Panc1 (cell line): ENCODE data around the gene TTLL10. TPM values are rescaled to one million over a fixed set of nuclear protein-coding genes. Genes with fewer than 3 reads are reported as not detected.

ENCODE experiments used
- ATAC-seq: fragments of 200-7000 bp; cut with Tn5 transposase; 2 replicates; pipeline ENCODE4 v1.9.1; 2020; ENCODE audit warnings: mild to moderate bottlenecking, moderate library complexity
- BruUV-seq: library from RNA; stranded (reverse); fragments of 400-500 nt; replicated peaks from 2 replicates; lab custom pipeline; 2021; lab: Mats Ljungman, UMichigan
- CTCF ChIA-PET: fragments of 300-600 bp; sonication (Branson Sonifier 250); formaldehyde crosslinking; loops from one replicate; lab custom pipeline; 2022; ENCODE audit warnings: antibody characterized with exemption; lab: Charles Lee
- POLR2A ChIA-PET: fragments of 300-600 bp; sonication (Branson Sonifier 250); formaldehyde crosslinking; loops from one replicate; lab custom pipeline; 2022; ENCODE audit warnings: antibody characterized with exemption; lab: Charles Lee
- DNase-seq: peaks from one replicate; pipeline ENCODE4 v3.0.0-alpha.2; 2010; ENCODE audit warnings: low read depth, low spot score
- H3K27ac ChIP-seq: 2 replicates; pipeline ENCODE4 v1.5.1; 2011; ENCODE audit warnings: mild to moderate bottlenecking, low read length, inconsistent platforms
- H3K27me3 ChIP-seq: fragments of 200-500 bp; sonication (Bioruptor generic); 2 replicates; pipeline ENCODE4 v1.6.0; 2014; ENCODE audit warnings: low read length, inconsistent platforms; ENCODE audit not compliant: control insufficient read depth, insufficient read depth
- H3K36me3 ChIP-seq: fragments of 200-500 bp; sonication (Bioruptor generic); 2 replicates; pipeline ENCODE4 v1.5.1; 2014; ENCODE audit warnings: inconsistent platforms, mild to moderate bottlenecking, low read length, moderate library complexity; ENCODE audit not compliant: control insufficient read depth, insufficient read depth
- H3K4me1 ChIP-seq: 2 replicates; pipeline ENCODE4 v1.5.1; 2011; ENCODE audit warnings: inconsistent platforms, mild to moderate bottlenecking, low read length, moderate library complexity; ENCODE audit not compliant: control insufficient read depth, insufficient read depth
- H3K4me3 ChIP-seq, 2 experiments: 2 replicates each; pipeline ENCODE4 v1.5.1; 2011 to 2012; ENCODE audit warnings: low read depth in 2 of 2, low read length in 2 of 2, mild to moderate bottlenecking in 2 of 2, inconsistent platforms in 1 of 2, moderate library complexity in 1 of 2
- H3K9me3 ChIP-seq: fragments of 200-500 bp; sonication (Bioruptor generic); 2 replicates; pipeline ENCODE4 v1.5.1; 2014; ENCODE audit warnings: low read depth, mild to moderate bottlenecking, inconsistent platforms, low read length, moderate library complexity; ENCODE audit not compliant: control insufficient read depth, insufficient read depth
- POLR2AphosphoS5 ChIP-seq: IDR thresholded peaks from 2 replicates; pipeline ENCODE4 v1.6.1; 2012; ENCODE audit warnings: mild to moderate bottlenecking, low read depth, low read length, moderate library complexity
- SIN3A ChIP-seq: IDR thresholded peaks from 2 replicates; pipeline ENCODE4 v1.6.1; 2012; ENCODE audit warnings: low read depth, mild to moderate bottlenecking, low read length, moderate library complexity, borderline replicate concordance; ENCODE audit not compliant: insufficient read depth
- TCF7L2 ChIP-seq: IDR thresholded peaks from 2 replicates; pipeline ENCODE4 v1.6.1; 2011; ENCODE audit warnings: mild to moderate bottlenecking, low read depth, low read length, inconsistent platforms
- in situ Hi-C: cut with HindIII; loops from 2 replicates; pipeline ENCODE4 v1.10.0; 2016; ENCODE audit warnings: low sequenced_read_pairs, low pct_unique_long_range_greater_than_20kb
- intact Hi-C: fragments of 100-400 bp; cut with micrococcal nuclease; formaldehyde crosslinking; loops from one replicate; pipeline ENCODE4 v1.10.0; 2022; ENCODE audit not compliant: unreplicated experiment
- total RNA-seq: library from RNA; stranded (reverse); gene quantifications from one replicate; pipeline ENCODE4 v1.2.1, GENCODE V29; 2021; ENCODE audit not compliant: unreplicated experiment
- TF ChIP-seq, protein P1 (sequence below): fragments of 450-650 bp; IDR thresholded peaks from 2 replicates; pipeline ENCODE4 v1.5.1; 2017; ENCODE audit warnings: mild to moderate bottlenecking
- TF ChIP-seq, protein P2 (sequence below), 2 experiments: IDR thresholded peaks; 2 replicates each; pipeline ENCODE4 v1.6.1; 2011 to 2012; ENCODE audit warnings: low read depth in 2 of 2, control low read depth in 1 of 2, low read length in 1 of 2, mild to moderate bottlenecking in 1 of 2, moderate library complexity in 1 of 2; ENCODE audit not compliant: insufficient read depth in 1 of 2

TTLL10 gene
- total RNA-seq, 1 experiment from 2014 or later: not detected

DNA sequence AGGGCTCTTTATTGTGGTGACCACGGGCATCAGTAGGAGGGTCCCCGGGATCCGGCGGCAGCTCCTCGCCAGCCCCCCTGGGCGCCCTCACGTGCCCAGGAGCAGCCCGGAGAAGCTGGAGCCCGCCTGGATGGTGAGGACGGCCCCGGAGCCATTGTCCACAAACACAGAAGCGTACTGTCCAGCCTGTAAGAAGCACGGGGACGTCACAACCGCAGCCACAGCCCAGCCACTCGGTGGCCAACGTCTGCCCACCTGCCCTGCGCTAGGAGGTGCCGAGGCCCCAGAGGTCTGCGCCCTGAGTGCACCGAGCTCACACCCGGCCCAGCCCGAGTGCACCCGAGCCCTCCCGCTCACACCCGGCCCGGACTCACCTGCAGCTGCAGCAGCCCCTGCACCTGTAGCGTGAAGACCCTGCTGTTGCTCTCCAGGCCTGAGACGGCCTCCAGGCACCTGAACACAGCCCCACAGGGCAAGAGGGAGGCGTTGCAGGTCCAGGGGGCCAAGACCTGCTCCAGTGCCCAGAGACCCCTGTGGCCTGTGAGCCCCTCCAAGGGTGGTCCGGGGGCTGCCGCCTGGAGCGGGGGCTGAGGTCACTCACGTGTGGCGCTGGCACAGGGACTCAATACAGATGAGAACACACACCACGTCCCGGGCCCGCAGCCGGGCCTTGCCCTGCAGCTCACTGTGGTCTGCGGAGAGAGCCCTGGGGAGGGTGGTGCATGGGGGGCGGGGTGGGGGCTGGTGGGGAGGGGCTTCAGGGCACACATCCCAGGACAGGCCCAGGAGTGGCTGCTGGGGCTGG lies 69.0 kb downstream of the TTLL10 start:
- Histone ChIP-seq H3K4me1 (peaks cover 70% of the 10 kb centered on the region), H3K4me3 (no peak overlapping the region), H3K27me3 (no peaks in the 10 kb centered on the region), H3K27ac (no peak overlapping the region), H3K36me3 (no peaks in the 10 kb centered on the region), H3K9me3 (no peaks in the 10 kb centered on the region)
- intact Hi-C loops: no loop called here
- BruUV-seq: no TSS peak
- ChIA-PET POLR2A (no interaction called here), CTCF (no interaction called here)
- in situ Hi-C loops: no loop called here
- no peak for DNase-seq
- ATAC-seq: no peak
- TF ChIP-seq, protein P1, sequence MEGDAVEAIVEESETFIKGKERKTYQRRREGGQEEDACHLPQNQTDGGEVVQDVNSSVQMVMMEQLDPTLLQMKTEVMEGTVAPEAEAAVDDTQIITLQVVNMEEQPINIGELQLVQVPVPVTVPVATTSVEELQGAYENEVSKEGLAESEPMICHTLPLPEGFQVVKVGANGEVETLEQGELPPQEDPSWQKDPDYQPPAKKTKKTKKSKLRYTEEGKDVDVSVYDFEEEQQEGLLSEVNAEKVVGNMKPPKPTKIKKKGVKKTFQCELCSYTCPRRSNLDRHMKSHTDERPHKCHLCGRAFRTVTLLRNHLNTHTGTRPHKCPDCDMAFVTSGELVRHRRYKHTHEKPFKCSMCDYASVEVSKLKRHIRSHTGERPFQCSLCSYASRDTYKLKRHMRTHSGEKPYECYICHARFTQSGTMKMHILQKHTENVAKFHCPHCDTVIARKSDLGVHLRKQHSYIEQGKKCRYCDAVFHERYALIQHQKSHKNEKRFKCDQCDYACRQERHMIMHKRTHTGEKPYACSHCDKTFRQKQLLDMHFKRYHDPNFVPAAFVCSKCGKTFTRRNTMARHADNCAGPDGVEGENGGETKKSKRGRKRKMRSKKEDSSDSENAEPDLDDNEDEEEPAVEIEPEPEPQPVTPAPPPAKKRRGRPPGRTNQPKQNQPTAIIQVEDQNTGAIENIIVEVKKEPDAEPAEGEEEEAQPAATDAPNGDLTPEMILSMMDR: no peak
- TF ChIP-seq TCF7L2: no peak
- TF ChIP-seq, protein P2, sequence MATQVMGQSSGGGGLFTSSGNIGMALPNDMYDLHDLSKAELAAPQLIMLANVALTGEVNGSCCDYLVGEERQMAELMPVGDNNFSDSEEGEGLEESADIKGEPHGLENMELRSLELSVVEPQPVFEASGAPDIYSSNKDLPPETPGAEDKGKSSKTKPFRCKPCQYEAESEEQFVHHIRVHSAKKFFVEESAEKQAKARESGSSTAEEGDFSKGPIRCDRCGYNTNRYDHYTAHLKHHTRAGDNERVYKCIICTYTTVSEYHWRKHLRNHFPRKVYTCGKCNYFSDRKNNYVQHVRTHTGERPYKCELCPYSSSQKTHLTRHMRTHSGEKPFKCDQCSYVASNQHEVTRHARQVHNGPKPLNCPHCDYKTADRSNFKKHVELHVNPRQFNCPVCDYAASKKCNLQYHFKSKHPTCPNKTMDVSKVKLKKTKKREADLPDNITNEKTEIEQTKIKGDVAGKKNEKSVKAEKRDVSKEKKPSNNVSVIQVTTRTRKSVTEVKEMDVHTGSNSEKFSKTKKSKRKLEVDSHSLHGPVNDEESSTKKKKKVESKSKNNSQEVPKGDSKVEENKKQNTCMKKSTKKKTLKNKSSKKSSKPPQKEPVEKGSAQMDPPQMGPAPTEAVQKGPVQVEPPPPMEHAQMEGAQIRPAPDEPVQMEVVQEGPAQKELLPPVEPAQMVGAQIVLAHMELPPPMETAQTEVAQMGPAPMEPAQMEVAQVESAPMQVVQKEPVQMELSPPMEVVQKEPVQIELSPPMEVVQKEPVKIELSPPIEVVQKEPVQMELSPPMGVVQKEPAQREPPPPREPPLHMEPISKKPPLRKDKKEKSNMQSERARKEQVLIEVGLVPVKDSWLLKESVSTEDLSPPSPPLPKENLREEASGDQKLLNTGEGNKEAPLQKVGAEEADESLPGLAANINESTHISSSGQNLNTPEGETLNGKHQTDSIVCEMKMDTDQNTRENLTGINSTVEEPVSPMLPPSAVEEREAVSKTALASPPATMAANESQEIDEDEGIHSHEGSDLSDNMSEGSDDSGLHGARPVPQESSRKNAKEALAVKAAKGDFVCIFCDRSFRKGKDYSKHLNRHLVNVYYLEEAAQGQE (IDR thresholded peaks at IDR 0.05; ENCODE audit: insufficient read depth in 1 of 2, low read depth in 2 of 2, low read length in 1 of 2): no peak

DNA sequence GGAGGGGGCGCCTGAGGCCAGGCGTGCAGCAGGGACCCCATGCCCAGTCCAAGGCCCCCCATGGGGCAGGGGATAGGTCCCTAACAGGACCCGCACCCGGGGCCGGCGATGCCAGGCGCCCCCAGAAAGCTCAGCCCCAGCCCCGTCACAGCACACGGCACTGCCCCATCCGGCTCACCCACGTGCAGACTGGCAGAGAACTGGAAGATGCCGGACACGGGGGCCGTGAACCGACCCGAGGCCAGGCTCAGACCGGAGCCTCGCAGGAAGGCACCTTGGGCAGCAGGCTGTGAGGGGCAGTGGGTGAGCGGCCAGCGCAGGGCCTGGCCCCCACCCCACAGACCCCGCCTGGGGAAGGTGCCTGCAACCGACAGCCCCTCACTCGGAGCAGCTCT lies 69.6 kb downstream of the TTLL10 start:
- Histone ChIP-seq H3K4me3 (no peak overlapping the region), H3K4me1 (peaks cover 66% of the 10 kb centered on the region), H3K27ac (no peak overlapping the region), H3K9me3 (no peaks in the 10 kb centered on the region), H3K27me3 (no peaks in the 10 kb centered on the region), H3K36me3 (no peaks in the 10 kb centered on the region)
- BruUV-seq: no TSS peak
- no peak for ATAC-seq
- no peak for DNase-seq
- ChIA-PET POLR2A (no interaction called here), CTCF (no interaction called here)
- TF ChIP-seq, protein P1: no peak
- TF ChIP-seq SIN3A (no peak), TCF7L2 (no peak), POLR2AphosphoS5 (no peak)
- TF ChIP-seq, protein P2 (IDR thresholded peaks at IDR 0.05; ENCODE audit: insufficient read depth in 1 of 2, low read depth in 2 of 2, low read length in 1 of 2): no peak
- in situ Hi-C loops: no loop called here
- intact Hi-C loops: no loop called here
